GM13977 (cell line): ENCODE results near the gene ABHD12B.

Experiments
- DNase-seq: peaks from one replicate; pipeline ENCODE4 v3.0.0; 2012; ENCODE audit warnings: low spot score
- in situ Hi-C: fragments of 300-500 bp; cut with MboI; formaldehyde crosslinking; loops from one replicate; pipeline ENCODE4 v1.12.0; 2022; ENCODE audit warnings: low sequenced_read_pairs, low pct_unique_long_range_greater_than_20kb, mixed read lengths, inconsistent platforms; ENCODE audit not compliant: unreplicated experiment
- TF ChIP-seq, protein P1 (sequence below): IDR thresholded peaks from 2 replicates; pipeline ENCODE4 v1.5.1; 2012; ENCODE audit warnings: mild to moderate bottlenecking, control low read depth; ENCODE audit not compliant: insufficient read depth; ENCODE audit errors: extremely low read depth, missing control alignments

Gene ABHD12B

DNA sequence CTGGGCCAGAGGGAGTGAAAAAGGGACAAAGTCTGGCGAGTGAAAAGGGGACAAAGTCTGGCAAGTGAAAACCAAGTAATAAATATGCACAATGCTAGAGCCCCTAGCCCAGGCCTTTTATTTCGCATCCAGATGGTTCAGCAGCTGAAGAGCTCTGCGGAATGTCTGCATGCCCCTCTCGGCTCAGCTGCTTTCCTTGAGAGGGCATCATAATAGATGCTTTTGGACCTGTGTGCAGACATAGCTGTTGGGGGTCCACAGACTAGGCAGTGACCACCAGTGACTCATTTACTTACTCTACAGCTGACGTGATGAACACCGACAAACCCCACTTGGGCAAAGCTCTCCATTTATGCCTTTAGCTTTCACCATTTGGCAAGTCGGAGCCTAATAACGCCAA lies 45.2 kb upstream of the ABHD12B start:
- in situ Hi-C loops: no loop called here
- DNase-seq: no peak
- TF ChIP-seq, protein P1, sequence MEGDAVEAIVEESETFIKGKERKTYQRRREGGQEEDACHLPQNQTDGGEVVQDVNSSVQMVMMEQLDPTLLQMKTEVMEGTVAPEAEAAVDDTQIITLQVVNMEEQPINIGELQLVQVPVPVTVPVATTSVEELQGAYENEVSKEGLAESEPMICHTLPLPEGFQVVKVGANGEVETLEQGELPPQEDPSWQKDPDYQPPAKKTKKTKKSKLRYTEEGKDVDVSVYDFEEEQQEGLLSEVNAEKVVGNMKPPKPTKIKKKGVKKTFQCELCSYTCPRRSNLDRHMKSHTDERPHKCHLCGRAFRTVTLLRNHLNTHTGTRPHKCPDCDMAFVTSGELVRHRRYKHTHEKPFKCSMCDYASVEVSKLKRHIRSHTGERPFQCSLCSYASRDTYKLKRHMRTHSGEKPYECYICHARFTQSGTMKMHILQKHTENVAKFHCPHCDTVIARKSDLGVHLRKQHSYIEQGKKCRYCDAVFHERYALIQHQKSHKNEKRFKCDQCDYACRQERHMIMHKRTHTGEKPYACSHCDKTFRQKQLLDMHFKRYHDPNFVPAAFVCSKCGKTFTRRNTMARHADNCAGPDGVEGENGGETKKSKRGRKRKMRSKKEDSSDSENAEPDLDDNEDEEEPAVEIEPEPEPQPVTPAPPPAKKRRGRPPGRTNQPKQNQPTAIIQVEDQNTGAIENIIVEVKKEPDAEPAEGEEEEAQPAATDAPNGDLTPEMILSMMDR: no peak

DNA sequence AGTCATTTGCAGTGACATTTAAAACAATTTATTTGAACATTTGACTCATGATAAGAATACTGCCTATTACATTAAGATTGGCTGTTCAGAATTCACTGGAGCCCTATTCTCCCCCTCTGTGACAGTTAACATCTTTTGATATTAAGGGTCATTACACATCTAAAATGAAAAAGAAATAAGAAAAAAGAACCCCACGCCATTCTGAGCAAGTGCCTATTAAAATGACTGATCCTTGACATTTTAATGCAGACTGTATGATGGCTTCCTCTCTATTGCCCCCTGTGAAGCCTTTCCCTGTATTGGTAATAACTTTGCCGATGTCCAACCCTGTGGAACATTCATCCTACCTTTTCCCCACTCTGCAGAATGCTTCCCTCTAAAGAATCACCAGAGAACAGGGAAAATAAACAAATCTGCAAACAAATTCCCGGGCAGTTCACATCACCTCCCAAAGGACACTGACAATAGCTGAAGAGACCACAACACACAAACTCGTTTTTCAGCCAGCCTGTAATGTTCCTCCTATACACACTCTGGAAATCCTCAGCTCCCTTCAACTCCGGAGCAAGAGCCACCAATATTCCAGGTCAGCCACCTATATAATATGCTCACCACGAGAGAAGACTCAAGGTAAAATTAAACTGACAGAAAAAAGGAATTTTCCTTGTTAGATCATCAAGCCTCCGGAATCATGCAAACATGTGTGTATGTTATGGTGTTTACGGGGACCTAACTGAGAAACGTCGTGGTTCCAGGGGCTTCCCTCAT lies 42.9 kb upstream of the ABHD12B start:
- in situ Hi-C loops: no loop called here
- TF ChIP-seq, protein P1: peak; percentile 15
- no peak for DNase-seq

DNA sequence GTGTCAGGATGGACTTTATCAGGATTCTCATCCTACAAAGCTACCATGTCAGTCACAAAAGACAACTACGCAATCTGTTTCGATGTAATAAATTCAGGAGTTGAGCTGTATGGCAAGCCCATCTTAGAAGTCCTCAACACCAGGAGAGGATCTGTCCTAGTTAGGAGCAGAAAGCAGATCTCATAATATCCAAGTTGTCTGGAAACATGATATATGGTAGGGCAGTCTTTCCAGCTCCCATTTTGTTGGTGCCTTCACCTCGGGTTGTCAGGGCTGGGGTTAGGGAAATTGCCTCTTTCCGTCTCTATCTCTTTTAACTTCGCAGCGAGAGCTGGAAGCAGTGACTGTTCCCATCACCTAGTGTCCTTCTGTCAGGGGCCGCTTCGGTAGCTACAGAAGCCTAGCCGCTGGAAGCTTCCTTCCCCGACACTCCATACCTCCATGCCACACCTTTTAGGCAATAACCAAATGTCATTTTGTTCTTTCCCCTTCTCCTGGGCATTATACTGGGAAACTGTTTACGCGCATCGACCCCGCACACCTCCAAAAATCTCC lies 42.3 kb upstream of the ABHD12B start:
- in situ Hi-C loops: no loop called here
- TF ChIP-seq, protein P1: no peak

DNA sequence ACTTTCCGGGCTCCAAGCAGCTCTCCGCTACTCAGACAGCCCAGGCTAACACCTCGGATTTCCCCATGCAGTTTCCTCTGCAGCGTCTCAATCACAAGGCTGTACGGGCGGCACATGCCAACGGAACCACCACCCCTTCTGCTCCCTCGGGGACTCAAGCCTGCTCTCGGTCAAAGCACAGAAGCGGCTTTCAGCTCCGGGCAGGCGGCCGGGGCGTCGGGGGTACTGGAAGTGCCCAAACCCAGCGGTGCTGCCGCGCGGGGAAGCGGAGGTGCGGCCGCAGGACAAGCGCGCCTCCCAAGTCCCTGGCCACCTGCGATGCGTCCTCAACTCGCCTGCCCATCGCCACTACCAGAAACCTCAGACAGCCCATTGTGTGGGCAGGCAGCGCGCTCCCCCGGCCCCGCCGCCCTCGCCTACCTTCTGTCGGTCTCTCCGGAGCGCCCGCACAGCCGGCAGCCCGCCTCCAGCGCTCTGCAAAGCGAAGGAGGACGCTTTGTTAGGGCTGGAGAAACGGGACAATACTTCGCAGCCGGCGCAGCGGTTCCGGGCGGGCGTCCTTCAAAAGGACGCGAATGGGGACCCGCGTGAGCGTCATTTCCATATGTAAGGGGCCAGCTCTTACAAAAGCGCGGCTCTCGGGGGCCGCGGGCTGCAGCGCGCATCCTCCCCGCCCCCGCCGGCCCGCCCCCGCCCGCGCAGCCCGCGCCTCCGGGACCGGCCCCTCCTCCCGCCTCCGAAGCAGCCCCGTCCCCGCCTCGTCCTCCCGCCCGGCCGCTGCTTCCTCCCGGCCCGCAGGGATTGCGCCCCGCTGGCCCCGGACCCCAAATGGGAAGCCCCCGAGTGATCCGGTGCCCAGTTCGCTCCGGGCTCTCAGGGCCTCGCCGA lies 41.6 kb upstream of the ABHD12B start:
- TF ChIP-seq, protein P1: no peak
- in situ Hi-C loops: no loop called here
- DNase-seq: peak; percentile 82

More for the DNA sequence above, 42.3 kb upstream of the ABHD12B start:
- no peak for DNase-seq

DNA sequence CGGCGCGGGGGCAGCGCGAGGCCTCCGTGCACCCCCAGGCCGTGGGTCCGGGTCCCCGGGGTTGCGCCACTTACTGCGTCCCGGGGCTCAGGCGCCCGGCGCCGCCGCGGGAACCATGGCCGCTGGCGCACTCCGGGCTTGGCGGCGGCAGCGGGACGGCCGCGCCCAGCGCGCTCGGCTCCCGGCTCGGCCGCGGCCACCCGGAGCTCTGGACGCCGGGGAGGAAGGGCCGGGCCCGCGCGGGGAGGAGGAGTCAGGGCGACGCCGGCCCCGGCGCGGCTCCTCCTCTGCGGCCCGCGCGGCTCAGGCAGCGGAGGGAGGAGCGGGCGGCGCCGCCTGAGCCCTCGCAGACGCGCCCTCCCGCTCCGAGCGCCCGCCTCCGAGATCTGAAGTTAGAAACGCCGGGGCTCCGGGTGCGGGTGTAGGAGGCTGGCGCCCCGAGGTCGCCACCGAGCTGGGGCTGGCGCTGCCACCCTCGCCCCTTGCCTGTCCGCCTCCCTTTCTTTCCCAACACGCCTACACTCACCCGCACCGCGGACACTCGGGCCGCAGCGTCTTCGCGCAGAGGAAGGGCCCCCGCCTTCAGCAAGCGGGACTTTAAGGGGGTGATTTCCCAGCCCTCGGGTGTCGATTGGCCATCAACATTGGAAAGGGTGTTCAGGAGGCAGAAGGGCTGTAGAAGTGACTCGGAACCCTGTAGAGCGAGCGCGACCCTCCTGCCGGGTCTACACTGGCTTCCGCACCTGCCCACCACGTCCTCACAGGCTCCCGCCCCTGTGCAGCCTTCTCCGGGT lies 40.7 kb upstream of the ABHD12B start, which contains the start of gene NIN:
Gene NIN (minus strand): TSS at position 231 of the 794 bp plus-strand sequence. CDS start 9,106 bp downstream, outside the sequence.
- in situ Hi-C loops: no loop called here
- TF ChIP-seq, protein P1: no peak
- DNase-seq: peak; percentile 89

DNA sequence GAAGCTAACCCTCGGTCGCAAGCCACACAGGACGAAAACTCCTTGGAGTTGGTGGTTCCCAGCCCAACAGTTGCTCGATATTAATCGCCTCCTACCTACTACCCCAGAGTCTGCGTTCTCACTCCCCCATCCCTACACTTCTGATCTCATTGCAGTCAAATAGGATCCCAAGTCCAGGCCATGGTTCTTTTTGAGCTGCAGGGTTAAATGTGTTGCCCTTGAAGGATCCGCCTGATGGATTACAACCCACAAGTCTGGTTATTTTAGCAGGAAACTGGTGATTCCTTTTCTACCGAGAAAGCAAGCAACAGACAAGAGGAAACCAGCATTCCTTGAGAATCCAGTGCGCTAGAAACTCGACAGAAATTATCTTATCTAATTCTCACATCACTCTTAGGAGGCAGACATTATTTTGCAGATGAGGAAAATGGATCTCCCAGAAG lies 40.1 kb upstream of the ABHD12B start:
- in situ Hi-C loops: no loop called here
- TF ChIP-seq, protein P1: no peak
- no peak for DNase-seq
